Fibroblast of lung (primary cell): ENCODE measurements around the gene ITPR2. TPM values are rescaled to one million over a fixed set of nuclear protein-coding genes. Genes with fewer than 3 reads are reported as not detected.
"Not testable (repeated sequence)": the region's sequence is repeated elsewhere in the genome, so short reads cannot be mapped to it uniquely, and the experiment has no call there.

Experiments
- DNase-seq, 2 donors: peaks; one replicate each; pipeline versions ENCODE4 v3.0.0 to v3.0.0-alpha.2; 2010; ENCODE audit warnings: low read depth in 2 of 2
- H2AFZ ChIP-seq: 2 replicates; pipeline ENCODE4 v1.5.1; 2012; ENCODE audit warnings: low read length, control low read depth, inconsistent platforms
- H3K27ac ChIP-seq: 2 replicates; pipeline ENCODE4 v1.5.1; 2011; ENCODE audit warnings: low read length, control low read depth; ENCODE audit not compliant: insufficient read depth
- H3K27me3 ChIP-seq: 2 replicates; pipeline ENCODE4 v1.5.1; 2011; ENCODE audit warnings: mild to moderate bottlenecking, low read length; ENCODE audit not compliant: control insufficient read depth, insufficient read depth
- H3K36me3 ChIP-seq: 2 replicates; pipeline ENCODE4 v1.5.1; 2011; ENCODE audit warnings: low read length; ENCODE audit not compliant: control insufficient read depth, insufficient read depth
- H3K4me1 ChIP-seq: 2 replicates; pipeline ENCODE4 v1.5.1; 2011; ENCODE audit warnings: low read length; ENCODE audit not compliant: control insufficient read depth, insufficient read depth; ENCODE audit errors: extremely low read depth
- H3K4me2 ChIP-seq: 2 replicates; pipeline ENCODE4 v1.5.1; 2011; ENCODE audit warnings: low read length, control low read depth; ENCODE audit not compliant: insufficient read depth; ENCODE audit errors: extremely low read depth
- H3K4me3 ChIP-seq, 4 experiments: fragments of 200-600 bp in 1 of 4; sonication (generic) in 1 of 4; replicated peaks in 1 of 4; 2 replicates each; pipeline ENCODE4 v1.5.1; 2011 to 2016; ENCODE audit warnings: low read length in 4 of 4, low read depth in 3 of 4, mild to moderate bottlenecking in 3 of 4, control low read depth in 2 of 4, inconsistent platforms in 1 of 4, mixed read lengths in 1 of 4; ENCODE audit not compliant: insufficient read depth in 1 of 4; ENCODE audit errors: control extremely low read depth in 1 of 4
- H3K79me2 ChIP-seq: 2 replicates; pipeline ENCODE4 v1.5.1; 2012; ENCODE audit warnings: mild to moderate bottlenecking, low read length, inconsistent platforms; ENCODE audit not compliant: control insufficient read depth, insufficient read depth
- H3K9ac ChIP-seq: 2 replicates; pipeline ENCODE4 v1.5.1; 2011; ENCODE audit warnings: mild to moderate bottlenecking, low read length, control low read depth; ENCODE audit not compliant: insufficient read depth
- H3K9me3 ChIP-seq: 2 replicates; pipeline ENCODE4 v1.5.1; 2012; ENCODE audit warnings: low read depth, low read length; ENCODE audit not compliant: control insufficient read depth, insufficient read depth
- H4K20me1 ChIP-seq: 2 replicates; pipeline ENCODE4 v1.5.1; 2011; ENCODE audit warnings: low read length; ENCODE audit not compliant: control insufficient read depth, insufficient read depth; ENCODE audit errors: extremely low read depth
- CTCF ChIP-seq, 2 donors: IDR thresholded peaks in 1 of 2; conservative IDR thresholded peaks in 1 of 2; 1 replicate in 1 of 2; 2 replicates in 1 of 2; pipeline ENCODE4 v1.5.1; 2011 to 2012; ENCODE audit warnings: low read length in 2 of 2, control low read depth in 1 of 2, inconsistent platforms in 1 of 2, low read depth in 1 of 2, mild to moderate bottlenecking in 1 of 2
- EZH2 ChIP-seq: IDR thresholded peaks from 2 replicates; pipeline ENCODE4 v1.5.1; 2012; ENCODE audit warnings: low read length, control low read depth, mild to moderate bottlenecking; ENCODE audit errors: missing control alignments
- polyA plus RNA-seq, 2 donors: library from polyadenylated mRNA; depleted of rRNA in 1 of 2; stranded (reverse) in 1 of 2; unstranded in 1 of 2; fragments of >200 nt; gene quantifications; 2 replicates each; pipeline ENCODE4 v1.2.1, GENCODE V29; 2011 to 2012; ENCODE audit warnings: missing spikeins in 1 of 2
- total RNA-seq: library from RNA; depleted of rRNA; stranded (reverse); fragments of >200 nt; gene quantifications from 2 replicates; pipeline ENCODE4 v1.2.1, GENCODE V29; 2014

ITPR2 gene
- total and polyA plus RNA-seq, 2 donors (not counting 1 experiment from before 2014, with no cell fraction given) = 5.1 to 24.6 TPM

GRCh38 chr12:26608273-26608672, 224.7 kb downstream of the ITPR2 start:
- TF ChIP-seq EZH2 (no peak), CTCF (conservative IDR thresholded peaks at IDR 0.05 in 1 of 2, IDR thresholded peaks at IDR 0.05 in 1 of 2; ENCODE audit: low read depth in 1 of 2, low read length in 2 of 2) (no peak)
- Histone ChIP-seq H3K4me2 (no peak overlapping the region), H3K36me3 (no peaks in the 10 kb centered on the region), H3K4me1 (no peaks in the 10 kb centered on the region), H3K27ac (no peak overlapping the region), H3K4me3 (no peak overlapping the region), H4K20me1 (no peaks in the 10 kb centered on the region), H3K9me3 (no peaks in the 10 kb centered on the region), H3K27me3 (no peaks in the 10 kb centered on the region), H2AFZ (no peak overlapping the region), H3K9ac (no peak overlapping the region), H3K79me2 (no peaks in the 10 kb centered on the region)
- DNase-seq = no peak

GRCh38 chr12:26606911-26607310, 226.1 kb downstream of the ITPR2 start:
- no peak overlapping the region for H3K9ac ChIP-seq
- H3K4me3 ChIP-seq = no peak overlapping the region
- H2AFZ ChIP-seq = no peak overlapping the region
- TF ChIP-seq CTCF (conservative IDR thresholded peaks at IDR 0.05 in 1 of 2, IDR thresholded peaks at IDR 0.05 in 1 of 2; ENCODE audit: low read depth in 1 of 2, low read length in 2 of 2) (no peak), EZH2 (no peak)
- no peaks in the 10 kb centered on the region for H3K9me3 ChIP-seq
- no peak overlapping the region for H3K4me2 ChIP-seq
- no peaks in the 10 kb centered on the region for H3K27me3 ChIP-seq
- no peaks in the 10 kb centered on the region for H3K4me1 ChIP-seq
- H3K79me2 ChIP-seq = no peaks in the 10 kb centered on the region
- no peak for DNase-seq
- no peaks in the 10 kb centered on the region for H4K20me1 ChIP-seq
- no peaks in the 10 kb centered on the region for H3K36me3 ChIP-seq
- no peak overlapping the region for H3K27ac ChIP-seq

DNA sequence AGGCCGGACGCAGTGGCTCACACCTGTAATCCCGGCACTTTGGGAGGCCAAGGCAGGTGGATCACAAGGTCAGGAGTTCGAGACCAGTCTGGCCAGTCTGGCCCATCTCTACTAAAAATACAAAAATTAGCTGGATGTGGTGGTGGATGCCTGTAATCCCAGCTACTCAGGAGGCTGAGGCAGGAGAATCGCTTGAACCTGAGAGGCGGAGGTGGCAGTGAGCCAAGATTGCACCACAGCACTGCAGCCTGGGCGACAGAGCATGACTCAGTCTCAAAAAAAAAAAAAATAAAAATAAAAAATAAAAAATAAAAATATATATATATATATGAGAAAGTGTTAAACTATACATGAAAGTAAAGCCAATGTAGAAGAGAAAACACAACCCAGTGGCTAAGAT, 228.2 kb downstream of the ITPR2 start:
- not testable (repeated sequence) for H3K27me3 ChIP-seq, H3K4me1 ChIP-seq, H3K27ac ChIP-seq, H2AFZ ChIP-seq, H3K4me2 ChIP-seq, H4K20me1 ChIP-seq, H3K9ac ChIP-seq, H3K9me3 ChIP-seq, H3K4me3 ChIP-seq, DNase-seq, H3K36me3 ChIP-seq, H3K79me2 ChIP-seq
